NOMO-1 (cell line): ENCODE measurements around the gene MRPS2.
A peak's percentile ranks its signal among the peaks of the same experiment; 100 is the strongest.
"Not testable (repeated sequence)": the region's sequence is repeated elsewhere in the genome, so short reads cannot be mapped to it uniquely, and the experiment has no call there.

Experiments
- DNase-seq, 2 experiments: peaks; one replicate each; lab custom pipeline; 2025; ENCODE audit not compliant: unreplicated experiment in 2 of 2; lab: John Stamatoyannopoulos, UW

MRPS2 gene

GRCh38 chr9:135500525-135501260 is at the start of gene MRPS2:
Gene MRPS2, plus strand, starts transcription at chr9:135500682. Its CDS starts 29 bp downstream, at chr9:135500711.
- peak; percentile 90 to 93 for DNase-seq

- no peak for DNase-seq
Observed at GRCh38 chr9:135450956-135451355, 49.5 kb upstream of the MRPS2 start.

GRCh38 chr9:135451909-135452308 is 48.6 kb upstream of the MRPS2 start:
- DNase-seq: not testable (repeated sequence)

GRCh38 chr9:135454737-135455136 is 45.7 kb upstream of the MRPS2 start:
- DNase-seq: no peak

GRCh38 chr9:135455401-135456030 is 45.0 kb upstream of the MRPS2 start:
- DNase-seq: no peak

- DNase-seq: no peak
Observed at GRCh38 chr9:135456436-135457104, 43.9 kb upstream of the MRPS2 start.

- DNase-seq: not testable (repeated sequence)
Observed at GRCh38 chr9:135458478-135458877, 42.0 kb upstream of the MRPS2 start.

- no peak for DNase-seq
Observed at GRCh38 chr9:135461936-135462335, 38.5 kb upstream of the MRPS2 start.

- no peak for DNase-seq
Observed at GRCh38 chr9:135463140-135463539, 37.3 kb upstream of the MRPS2 start.

GRCh38 chr9:135464181-135464580 is 36.3 kb upstream of the MRPS2 start:
- no peak for DNase-seq

- DNase-seq: peak in 1 of 2 experiments; percentile 44
Observed at GRCh38 chr9:135468854-135469521, 31.5 kb upstream of the MRPS2 start.

- no peak for DNase-seq
Observed at GRCh38 chr9:135471791-135472640, 28.5 kb upstream of the MRPS2 start.

GRCh38 chr9:135473972-135474543 is 26.4 kb upstream of the MRPS2 start:
- no peak for DNase-seq

GRCh38 chr9:135474915-135475314 is 25.6 kb upstream of the MRPS2 start:
- DNase-seq: peak in 1 of 2 experiments; percentile 14

GRCh38 chr9:135476561-135477355 is 23.7 kb upstream of the MRPS2 start:
- DNase-seq: no peak

- DNase-seq: no peak
Observed at GRCh38 chr9:135478191-135478590, 22.3 kb upstream of the MRPS2 start.

GRCh38 chr9:135478829-135479468 is 21.5 kb upstream of the MRPS2 start:
- DNase-seq: peak; percentile 59

- DNase-seq: no peak
Observed at GRCh38 chr9:135479469-135480052, 20.9 kb upstream of the MRPS2 start, which contains the start of gene PPP1R26. Gene PPP1R26, plus strand, starts transcription at chr9:135479782. Its CDS starts 4,729 bp downstream, at chr9:135484511.
